DMS114 treated with DMSO at 0.1 percent for 48 hours (cell line): ENCODE data around the gene SLC13A5.
"Not testable (repeated sequence)": the region's sequence is repeated elsewhere in the genome, so short reads cannot be mapped to it uniquely, and the experiment has no call there.

Source experiments
- DNase-seq: peaks from one replicate; lab custom pipeline; 2025; ENCODE audit not compliant: unreplicated experiment; lab: John Stamatoyannopoulos, UW

Gene SLC13A5

DNA sequence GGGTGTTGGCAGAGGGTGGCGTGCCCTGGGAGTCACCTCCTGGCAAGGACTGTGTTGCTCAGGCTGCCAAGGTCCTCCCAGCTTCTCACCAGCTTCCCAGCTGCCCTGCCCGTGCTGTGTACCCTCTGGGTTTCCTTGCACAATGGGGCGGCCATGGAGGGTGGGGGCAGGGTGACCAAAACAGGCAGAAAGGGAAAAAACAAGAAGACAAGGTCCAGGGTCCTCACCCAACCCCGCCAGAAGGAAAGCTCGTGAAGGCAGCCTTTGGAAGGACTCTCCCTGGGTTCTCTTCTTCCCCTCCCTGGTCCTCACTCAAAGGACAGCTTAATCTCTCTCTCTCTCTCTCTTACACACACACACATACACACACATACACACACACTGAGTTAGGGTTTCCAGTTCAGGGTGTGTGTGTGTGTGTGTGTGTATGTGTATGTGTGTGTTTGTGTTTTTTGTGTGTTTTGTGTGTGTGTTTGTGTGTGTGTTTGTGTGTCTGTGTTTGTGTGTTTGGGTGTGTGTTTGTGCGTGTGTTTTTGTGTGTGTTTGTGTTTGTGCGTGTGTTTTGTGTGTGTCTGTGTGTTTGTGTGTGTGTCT is 2.0 kb downstream of the SLC13A5 start:
- no peak for DNase-seq

DNA sequence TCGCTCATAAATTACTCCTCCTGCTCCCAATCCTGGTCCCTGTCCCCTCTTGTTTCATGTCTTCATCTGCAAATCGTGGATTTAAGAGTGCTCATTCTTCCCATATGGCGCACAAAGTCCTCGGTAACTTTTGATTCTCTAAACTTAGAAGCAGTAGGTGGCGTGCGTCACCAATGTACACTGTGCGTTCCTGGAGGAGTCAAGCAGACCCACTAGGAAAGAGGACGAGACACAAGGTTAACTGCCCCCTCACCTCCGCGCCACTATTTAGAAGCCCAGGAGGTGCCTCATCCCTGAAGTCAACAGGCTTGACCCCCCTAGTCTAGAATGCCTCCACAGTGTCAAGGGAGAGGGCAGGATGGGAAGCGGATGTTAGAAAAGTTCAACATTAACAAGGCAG is 2.9 kb downstream of the SLC13A5 start:
- DNase-seq, result no peak

DNA sequence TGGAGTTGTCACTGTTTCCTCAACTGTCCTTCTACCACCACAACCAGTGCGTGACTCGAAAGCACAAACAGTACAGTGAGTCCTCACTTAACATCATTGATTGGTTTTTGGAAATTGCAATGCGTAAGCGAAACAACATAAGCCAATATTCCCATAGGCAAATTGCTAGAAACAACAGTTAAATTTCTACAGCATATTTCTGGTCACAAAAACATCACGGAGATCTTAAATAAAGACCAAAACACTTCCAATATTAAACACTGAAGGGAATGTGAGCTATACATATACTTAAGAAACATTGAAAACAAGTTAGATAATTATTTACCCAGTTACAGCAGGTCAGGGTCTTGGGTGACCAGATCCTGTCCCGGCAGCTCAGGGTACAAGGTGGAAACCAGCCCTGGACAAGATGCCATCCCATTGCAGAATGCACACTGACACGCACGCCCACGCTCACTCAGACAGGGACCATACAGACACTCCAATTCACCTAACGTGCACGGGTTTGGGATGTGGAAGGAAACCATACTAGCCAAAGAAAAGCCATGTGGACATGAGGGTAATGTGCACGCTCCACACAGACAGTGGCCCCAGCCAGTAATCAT is 4.7 kb downstream of the SLC13A5 start:
- DNase-seq, result no peak

DNA sequence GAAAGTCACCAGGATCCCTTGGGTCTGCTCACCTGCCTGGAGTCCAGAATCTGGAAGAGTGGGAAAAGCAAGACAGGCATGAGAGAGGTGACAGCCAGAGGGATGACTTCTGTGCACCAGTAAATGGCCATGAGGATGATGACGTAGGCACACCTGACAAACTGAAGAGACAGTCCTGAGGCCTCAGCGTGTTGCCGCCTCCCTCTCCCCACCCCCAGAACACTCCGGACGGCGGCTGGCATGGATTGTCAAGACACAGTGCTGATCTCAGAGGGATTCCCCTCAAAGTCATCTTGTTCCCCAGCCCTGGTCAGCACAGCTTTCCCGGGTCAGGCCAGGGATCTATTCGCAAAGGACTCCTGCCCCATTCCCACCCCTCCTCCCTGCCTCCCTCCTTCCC is 6.2 kb downstream of the SLC13A5 start:
- DNase-seq, result no peak

DNA sequence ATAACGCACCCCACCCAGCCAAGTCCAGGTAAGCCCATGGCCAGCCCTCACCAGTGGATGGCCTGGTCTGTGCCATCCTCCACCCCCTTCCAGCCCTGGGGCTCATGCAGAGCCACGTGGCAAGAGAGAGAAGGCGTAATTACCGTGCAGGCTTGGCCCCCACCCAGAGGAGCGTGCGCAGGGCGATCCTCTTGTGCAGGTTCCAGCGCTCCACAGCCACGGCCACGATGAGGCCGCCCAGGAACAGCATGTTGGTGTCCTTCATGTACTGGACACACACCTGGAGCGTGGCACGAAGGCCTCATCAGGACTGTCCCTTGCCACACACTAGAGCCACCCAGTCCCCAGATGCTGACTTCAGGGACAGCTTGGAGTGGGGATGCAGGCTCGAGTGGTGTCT is 6.7 kb downstream of the SLC13A5 start:
- no peak for DNase-seq

DNA sequence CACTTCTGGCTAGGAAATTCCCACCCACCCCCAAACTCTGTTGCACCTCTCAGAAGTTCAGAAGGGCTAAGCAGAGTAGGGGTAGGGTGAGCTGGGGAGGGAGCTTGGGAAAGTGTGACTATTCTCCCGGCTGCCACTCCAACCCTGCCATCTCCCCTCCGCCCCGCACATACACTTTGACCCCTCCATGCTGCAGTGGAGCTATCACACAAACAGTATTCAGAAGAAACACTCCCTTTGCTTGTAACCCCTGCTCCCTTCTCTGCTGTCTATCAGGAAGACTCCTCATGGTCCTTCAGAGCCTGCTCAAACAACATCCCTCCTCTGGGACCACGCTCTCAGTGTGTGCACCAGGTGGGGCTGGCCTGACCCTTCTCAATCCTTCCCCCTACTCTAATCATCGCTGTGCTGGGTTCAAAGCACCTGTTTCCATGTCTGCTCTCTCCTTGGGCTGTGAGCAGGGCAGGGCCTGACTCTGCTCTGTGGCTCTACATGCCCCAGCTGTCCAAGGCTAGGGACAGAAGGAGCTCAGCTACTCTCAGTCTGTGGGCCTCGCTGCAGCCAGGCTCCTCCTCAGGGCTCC is 8.6 kb downstream of the SLC13A5 start:
- DNase-seq, result no peak

DNA sequence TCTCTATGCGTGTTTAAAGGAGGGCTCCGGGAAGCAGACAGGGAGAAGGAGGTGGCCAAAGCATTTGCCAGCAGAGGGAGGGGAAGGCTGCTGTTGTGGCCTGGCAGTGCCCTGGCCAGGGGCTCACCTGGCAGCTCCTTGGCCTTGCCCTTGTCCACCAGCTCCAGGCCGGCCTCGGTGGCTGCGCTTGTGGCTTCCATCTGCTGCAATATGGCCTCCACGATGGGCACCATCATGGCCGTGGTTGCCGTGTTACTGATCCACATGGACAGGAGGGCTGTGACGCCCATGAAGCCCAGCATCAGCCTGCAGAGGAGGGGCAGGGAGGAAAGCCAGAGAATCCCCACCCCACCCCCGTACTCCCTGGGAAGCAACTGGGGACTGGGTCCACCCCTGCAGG is 9.4 kb downstream of the SLC13A5 start:
- DNase-seq, result no peak

DNA sequence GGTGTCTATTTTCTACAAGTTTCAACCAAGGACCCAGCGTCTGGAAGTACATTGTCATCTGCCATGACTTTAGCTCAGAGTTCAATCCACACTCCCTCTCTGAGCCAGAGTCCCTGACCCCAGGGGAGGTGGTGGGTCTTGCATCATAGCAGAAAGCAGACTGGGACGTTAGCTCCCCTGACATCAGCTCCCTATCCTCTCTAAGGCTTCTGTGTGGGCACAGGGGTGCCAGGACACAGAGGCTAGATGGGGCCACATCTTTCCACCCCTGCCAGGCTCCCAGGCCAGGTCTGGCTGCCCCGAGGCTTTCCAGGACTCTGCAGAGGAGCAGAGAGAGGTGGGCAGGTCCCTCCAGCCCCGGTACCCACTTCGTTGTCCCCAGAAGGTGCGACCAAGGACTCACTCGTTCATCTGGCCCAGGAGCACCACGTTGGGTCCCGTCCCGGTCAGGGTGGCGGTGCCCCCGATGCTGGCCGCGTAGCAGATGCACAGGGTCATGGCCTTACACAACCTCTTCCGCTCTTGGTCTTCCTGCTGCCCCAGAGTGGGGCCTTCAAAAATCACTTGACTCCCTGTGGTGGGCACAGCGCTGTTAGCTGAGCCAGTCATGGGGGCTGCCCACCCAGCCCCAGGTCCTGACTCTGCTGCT is 10.5 kb downstream of the SLC13A5 start:
- DNase-seq, result no peak

DNA sequence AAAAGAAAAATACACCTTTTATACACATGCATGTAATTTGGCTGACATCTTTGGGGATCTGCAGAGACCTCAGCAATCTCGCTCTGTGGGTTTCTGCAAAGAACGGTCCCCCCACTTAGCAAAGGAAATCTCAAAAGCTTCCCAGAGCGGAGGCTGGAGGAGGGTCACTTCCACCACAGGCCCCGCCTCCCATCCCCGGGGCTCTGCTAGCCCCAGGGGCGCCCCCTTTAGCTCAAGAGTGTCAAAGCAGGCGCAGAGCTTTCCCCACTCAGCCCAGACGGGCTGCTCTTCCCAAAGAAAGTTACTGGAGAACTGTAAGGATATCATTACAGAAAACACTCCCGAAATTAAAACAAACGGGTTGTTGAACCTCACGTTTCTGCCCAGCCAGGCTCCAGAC is 11.4 kb downstream of the SLC13A5 start:
- no peak for DNase-seq

DNA sequence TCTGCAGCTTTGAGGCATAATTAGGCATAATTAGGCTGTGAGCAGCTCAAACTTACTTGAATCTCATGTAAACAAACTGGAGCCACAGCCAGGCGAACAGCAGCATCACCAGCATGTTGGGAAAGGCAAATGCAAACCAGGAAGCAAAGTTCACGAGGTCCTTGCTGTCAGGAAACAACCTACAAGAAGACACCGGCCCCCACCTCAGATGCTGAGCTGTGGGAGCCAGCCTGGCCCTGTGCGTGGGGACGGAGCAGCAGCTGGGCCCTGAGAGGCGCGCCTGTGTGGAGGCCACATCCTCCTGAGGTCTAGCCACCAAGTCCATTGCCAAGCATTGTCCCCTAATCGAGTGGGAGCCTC is 12.2 kb downstream of the SLC13A5 start:
- DNase-seq, result no peak

DNA sequence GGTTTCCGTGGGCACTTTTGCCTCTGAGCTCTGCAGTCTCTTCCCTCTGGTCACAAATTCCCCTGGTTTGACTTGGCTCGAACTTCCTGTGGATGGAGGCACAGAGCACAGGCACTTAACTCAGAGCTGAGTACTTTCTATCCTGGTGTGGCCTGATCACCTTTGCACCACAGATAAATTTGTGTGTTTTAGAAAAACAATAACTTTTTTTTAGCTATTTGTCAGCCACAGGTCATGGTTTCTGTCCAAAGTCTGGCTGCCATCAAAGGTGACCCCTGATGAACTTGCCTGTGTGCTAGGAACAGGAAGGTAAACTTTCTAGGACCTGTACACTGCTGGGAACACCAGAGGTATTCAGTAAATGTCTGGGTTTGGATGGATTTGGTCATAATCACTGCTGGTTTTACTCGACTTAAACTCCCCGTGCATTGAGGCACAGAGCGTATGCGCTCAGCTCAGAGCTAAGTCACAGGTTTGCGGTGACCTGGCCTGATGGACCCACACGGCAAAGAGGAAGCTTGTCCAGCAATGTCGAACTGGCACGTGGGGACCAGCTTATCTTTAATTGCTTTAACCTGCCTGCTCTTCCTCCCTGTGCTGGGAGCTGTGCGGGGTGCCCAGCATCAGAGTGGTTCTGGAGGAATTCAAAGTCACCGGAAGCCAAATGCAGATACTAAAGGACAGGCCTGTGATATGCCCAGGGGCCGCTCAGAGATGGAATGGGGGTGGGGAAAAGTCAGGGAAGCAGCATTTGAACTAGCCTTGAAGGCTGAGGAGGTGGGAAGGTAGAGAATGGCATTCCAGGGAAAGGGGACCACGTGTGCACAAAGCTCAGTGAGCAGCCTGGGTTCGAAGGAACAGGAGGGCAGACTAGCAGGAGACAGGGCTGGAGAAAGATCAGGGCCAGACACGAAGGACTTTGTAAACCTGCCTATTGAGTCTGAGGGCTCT is 12.9 kb downstream of the SLC13A5 start:
- no peak for DNase-seq

DNA sequence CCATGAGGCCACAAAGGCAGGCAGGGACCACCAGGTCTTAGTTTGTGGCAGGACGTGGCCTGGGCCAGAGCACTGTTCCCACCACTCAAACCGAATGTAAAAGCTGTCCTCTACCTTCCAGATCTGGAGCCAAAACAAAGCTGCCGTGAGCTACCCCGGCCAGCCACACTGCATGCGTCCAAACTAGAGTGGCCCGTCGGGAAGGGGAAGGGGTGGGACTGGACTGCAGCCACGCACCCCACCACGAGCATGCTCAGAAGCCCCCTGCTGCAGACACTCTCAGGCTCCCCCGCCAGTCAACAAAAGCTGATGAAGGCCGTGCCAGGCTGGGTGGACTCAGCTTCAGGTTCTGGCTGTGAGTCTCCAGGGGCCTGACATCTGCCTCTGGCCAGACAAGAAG is 15.2 kb downstream of the SLC13A5 start:
- DNase-seq, result no peak

DNA sequence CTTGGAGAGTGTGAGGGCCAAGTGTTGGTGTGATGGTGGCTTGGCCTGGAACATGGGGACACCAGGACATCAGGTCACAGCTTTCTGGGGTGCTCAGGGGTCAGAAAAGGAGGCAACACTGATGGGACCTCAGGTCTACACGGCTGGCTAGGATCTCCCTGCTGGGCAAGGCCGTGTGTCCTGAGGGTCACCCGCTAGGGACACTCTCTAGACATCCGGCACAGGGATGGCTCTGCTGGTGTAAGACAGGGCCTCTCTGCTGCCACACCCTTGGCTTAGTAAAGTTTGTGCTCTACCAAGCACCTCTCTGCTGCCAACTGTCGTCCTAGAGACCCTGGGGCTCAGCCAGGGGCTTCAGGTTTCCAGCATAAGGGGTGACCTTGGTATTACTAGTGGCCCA is 16.3 kb downstream of the SLC13A5 start:
- DNase-seq, result no peak

DNA sequence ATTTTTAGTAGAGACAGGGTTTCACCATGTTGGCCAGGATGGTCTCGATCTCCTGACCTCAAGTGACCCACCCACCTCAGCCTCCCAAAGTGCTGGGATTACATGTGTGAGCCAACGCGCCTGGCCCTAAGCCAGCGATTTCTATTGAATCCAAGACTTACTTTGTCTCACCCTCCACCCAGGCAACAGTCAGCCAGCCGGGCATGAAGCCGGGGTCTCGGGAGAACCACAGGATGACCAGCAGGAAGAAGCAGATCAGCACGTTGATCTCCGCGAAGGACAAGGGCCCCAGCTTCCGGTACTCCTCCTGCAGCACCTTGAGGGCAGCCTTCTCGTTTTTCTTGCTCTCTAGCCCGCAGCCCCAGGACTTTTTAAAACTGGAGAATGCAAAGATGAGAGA is 17.6 kb downstream of the SLC13A5 start:
- DNase-seq, result no peak

DNA sequence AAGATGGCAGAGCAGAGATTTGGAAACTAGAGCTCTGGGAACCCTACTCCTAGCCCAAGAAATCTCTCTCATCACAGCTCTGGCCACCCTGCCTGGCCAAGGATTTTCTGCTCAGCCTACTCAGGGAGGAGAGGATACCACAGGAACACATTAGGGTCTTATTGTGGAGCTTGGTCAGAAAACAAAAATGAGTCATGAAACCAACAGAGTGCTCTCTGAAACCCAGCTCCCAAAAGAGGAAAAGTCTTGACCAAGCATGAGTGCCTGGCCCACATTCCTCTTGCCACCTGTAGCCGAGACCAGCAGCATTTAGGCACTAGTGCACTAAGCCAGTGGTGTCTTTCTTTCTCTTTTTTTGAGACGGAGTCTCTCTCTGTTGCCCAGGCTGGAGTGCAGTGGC is 18.1 kb downstream of the SLC13A5 start:
- no peak for DNase-seq

DNA sequence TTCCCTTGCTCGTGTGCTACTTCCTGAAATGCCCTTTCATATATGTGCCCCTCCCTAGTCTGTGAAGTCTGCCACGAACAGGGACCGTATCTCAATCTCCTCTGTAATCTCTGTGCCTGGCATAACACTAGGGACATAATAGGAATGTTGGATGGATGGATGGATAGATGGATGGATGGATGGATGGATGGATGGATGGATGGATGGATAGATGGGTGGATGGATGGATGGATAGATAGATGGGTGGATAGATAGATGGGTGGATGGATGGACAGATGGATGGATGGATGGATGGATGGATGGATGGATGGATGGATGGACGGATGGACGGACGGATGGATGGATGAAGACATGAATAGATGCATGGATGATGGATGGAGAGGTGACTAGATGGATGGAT is 21.2 kb downstream of the SLC13A5 start:
- DNase-seq, result not testable (repeated sequence)

DNA sequence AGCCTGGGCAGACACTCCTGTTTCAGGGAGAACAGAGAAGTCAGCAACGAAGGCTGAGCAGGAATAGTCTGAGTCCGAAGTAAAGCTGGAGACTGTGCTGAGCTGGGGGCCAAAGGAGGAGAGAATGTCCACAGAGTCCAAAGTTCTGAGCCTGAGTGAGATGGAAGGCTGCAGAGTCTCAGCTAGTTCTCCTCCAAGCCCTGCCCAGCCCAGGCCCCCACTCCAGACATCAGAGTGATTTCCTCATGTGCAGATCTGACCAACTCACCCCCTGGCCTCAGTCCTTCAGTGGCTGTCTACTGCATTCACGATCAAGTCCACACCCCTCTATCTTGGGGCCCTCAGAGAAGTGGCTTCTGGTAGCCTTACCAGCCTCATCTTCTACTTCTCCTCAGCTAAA is 21.6 kb downstream of the SLC13A5 start:
- no peak for DNase-seq

DNA sequence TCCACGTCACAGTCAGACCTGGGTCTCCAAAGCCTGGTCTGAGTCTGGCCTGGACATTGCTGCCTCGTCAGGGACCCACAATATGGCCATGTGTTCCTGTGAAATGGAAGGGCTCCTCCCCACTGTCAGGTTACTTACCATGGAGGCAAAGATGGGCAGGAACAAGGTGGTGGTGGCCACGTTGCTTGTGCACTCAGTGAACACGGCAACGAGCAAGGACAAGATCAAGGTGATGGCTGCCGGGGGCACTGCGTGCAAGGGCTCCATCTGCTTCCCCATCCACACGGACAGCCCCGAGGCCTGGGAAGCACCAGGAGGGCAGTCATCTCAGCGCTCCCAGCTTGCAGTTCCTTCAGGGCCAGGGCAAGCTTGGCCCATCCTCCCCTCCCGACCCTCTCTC is 22.5 kb downstream of the SLC13A5 start:
- no peak for DNase-seq

DNA sequence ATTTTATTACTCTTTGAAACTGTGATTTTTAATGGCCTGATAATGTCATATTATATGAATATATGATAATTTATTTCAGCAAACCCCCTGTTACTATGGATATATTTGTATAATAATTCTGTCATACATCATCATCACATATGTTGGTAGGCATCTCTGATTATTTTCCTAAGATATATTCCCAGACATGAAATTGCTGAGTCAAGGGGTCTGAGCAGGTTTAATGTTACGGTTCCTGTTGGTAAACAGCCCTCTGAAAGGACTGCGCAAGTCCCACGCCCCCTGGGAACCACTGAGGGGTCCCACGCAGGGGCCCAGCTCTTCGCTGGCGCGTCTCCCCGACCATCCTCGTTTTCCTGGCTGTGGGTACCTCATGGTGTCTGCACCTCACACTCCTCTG is 24.2 kb downstream of the SLC13A5 start:
- DNase-seq, result no peak

DNA sequence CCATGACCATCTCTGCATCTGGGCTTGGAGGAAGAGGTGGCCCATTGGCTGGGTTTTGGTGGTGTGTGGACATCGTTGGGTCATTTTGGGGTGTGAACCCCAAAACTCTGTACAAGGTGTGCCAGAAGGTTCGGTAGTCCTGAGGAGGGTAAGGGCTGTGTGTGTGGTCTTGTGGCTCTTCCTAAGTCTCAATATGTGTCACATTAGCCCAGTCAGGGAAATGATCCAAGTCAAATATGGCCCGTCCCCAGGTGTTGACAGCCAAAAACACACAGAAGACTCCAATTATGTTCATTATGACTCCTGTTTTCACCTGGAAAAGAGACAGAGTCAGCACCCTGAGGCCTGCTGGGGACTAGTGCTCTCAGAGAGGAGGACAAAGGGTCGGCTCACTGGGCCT is 27.1 kb downstream of the SLC13A5 start:
- no peak for DNase-seq
